Mesendoderm (in vitro differentiated cells): ENCODE data around the gene KLHL9. TPM values are rescaled to one million over a fixed set of nuclear protein-coding genes. Genes with fewer than 3 reads are reported as not detected.
"Not testable (repeated sequence)": the region's sequence is repeated elsewhere in the genome, so short reads cannot be mapped to it uniquely, and the experiment has no call there.

ENCODE experiments used
- DNase-seq: peaks from one replicate; pipeline ENCODE4 v3.0.0; 2013
- H2AK5ac ChIP-seq: 2 replicates; pipeline ENCODE4 v1.6.1; 2013; ENCODE audit warnings: low read length, inconsistent platforms
- H2BK120ac ChIP-seq: 2 replicates; pipeline ENCODE4 v1.6.1; 2013; ENCODE audit warnings: low read depth, mild to moderate bottlenecking, low read length, moderate library complexity, mixed read lengths
- H2BK15ac ChIP-seq: replicated peaks from 2 replicates; pipeline ENCODE4 v1.6.1; 2013; ENCODE audit warnings: low read depth, mild to moderate bottlenecking, moderate library complexity
- H2BK5ac ChIP-seq: 2 replicates; pipeline ENCODE4 v1.6.1; 2013; ENCODE audit warnings: low read length, inconsistent platforms
- H3K18ac ChIP-seq: 2 replicates; pipeline ENCODE4 v1.6.1; 2013; ENCODE audit warnings: mild to moderate bottlenecking, low read length, mixed read lengths
- H3K23ac ChIP-seq: one replicate; pipeline ENCODE4 v1.6.1; 2013; ENCODE audit warnings: low read length
- H3K27ac ChIP-seq: 2 replicates; pipeline ENCODE4 v1.5.1; 2013; ENCODE audit warnings: low read depth, mild to moderate bottlenecking, inconsistent platforms, low read length, moderate library complexity
- H3K27me3 ChIP-seq: 2 replicates; pipeline ENCODE4 v1.6.1; 2013; ENCODE audit warnings: low read length, control low read depth, mild to moderate bottlenecking, inconsistent platforms; ENCODE audit not compliant: insufficient read depth, poor library complexity
- H3K36me3 ChIP-seq: 2 replicates; pipeline ENCODE4 v1.6.1; 2013; ENCODE audit warnings: low read length, inconsistent platforms; ENCODE audit not compliant: control insufficient read depth, insufficient read depth
- H3K4ac ChIP-seq: one replicate; pipeline ENCODE4 v1.6.1; 2013; ENCODE audit warnings: low read depth, mild to moderate bottlenecking, low read length, moderate library complexity
- H3K4me1 ChIP-seq: 2 replicates; pipeline ENCODE4 v1.6.1; 2013; ENCODE audit warnings: low read depth, low read length, inconsistent platforms; ENCODE audit not compliant: control insufficient read depth
- H3K4me2 ChIP-seq: 2 replicates; pipeline ENCODE4 v1.6.1; 2013; ENCODE audit warnings: low read length
- H3K4me3 ChIP-seq: 2 replicates; pipeline ENCODE4 v1.5.1; 2013; ENCODE audit warnings: mild to moderate bottlenecking, low read length
- H3K56ac ChIP-seq: one replicate; pipeline ENCODE4 v1.6.1; 2013; ENCODE audit warnings: low read length
- H3K79me1 ChIP-seq: 2 replicates; pipeline ENCODE4 v1.6.1; 2013; ENCODE audit warnings: low read length, inconsistent platforms
- H3K79me2 ChIP-seq: 2 replicates; pipeline ENCODE4 v1.6.1; 2013; ENCODE audit warnings: mild to moderate bottlenecking, low read length; ENCODE audit not compliant: control insufficient read depth, insufficient read depth
- H3K9ac ChIP-seq: 2 replicates; pipeline ENCODE4 v1.6.1; 2013; ENCODE audit warnings: low read length, inconsistent platforms
- H4K5ac ChIP-seq: one replicate; pipeline ENCODE4 v1.6.1; 2013; ENCODE audit warnings: low read length
- H4K8ac ChIP-seq: one replicate; pipeline ENCODE4 v1.6.1; 2013; ENCODE audit warnings: low read depth, mild to moderate bottlenecking, control low read depth, low read length, moderate library complexity
- WGBS: extraction: QIAGEN DNeasy Blood & Tissue Kit; methylation state at CpG from one replicate; pipeline ENCODE4 v1.1.7; 2013; ENCODE audit warnings: low lambda C conversion rate, missing lambda C conversion rate; ENCODE audit not compliant: insufficient coverage; ENCODE audit errors: extremely low coverage; 5-methylcytosine and 5-hydroxymethylcytosine counted together
- polyA plus RNA-seq, 2 experiments: library from polyadenylated mRNA; stranded (reverse); fragments of 200-250 nt; gene quantifications; one replicate each; pipeline ENCODE4 v1.2.3, GENCODE V29; 2013

The KLHL9 gene, protein sequence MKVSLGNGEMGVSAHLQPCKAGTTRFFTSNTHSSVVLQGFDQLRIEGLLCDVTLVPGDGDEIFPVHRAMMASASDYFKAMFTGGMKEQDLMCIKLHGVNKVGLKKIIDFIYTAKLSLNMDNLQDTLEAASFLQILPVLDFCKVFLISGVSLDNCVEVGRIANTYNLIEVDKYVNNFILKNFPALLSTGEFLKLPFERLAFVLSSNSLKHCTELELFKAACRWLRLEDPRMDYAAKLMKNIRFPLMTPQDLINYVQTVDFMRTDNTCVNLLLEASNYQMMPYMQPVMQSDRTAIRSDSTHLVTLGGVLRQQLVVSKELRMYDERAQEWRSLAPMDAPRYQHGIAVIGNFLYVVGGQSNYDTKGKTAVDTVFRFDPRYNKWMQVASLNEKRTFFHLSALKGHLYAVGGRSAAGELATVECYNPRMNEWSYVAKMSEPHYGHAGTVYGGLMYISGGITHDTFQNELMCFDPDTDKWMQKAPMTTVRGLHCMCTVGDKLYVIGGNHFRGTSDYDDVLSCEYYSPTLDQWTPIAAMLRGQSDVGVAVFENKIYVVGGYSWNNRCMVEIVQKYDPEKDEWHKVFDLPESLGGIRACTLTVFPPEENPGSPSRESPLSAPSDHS
- 9.2 TPM for polyA plus RNA-seq (2013, experiment 1 of 2)
- polyA plus RNA-seq (2013, experiment 2 of 2), result 9.1 TPM

DNA sequence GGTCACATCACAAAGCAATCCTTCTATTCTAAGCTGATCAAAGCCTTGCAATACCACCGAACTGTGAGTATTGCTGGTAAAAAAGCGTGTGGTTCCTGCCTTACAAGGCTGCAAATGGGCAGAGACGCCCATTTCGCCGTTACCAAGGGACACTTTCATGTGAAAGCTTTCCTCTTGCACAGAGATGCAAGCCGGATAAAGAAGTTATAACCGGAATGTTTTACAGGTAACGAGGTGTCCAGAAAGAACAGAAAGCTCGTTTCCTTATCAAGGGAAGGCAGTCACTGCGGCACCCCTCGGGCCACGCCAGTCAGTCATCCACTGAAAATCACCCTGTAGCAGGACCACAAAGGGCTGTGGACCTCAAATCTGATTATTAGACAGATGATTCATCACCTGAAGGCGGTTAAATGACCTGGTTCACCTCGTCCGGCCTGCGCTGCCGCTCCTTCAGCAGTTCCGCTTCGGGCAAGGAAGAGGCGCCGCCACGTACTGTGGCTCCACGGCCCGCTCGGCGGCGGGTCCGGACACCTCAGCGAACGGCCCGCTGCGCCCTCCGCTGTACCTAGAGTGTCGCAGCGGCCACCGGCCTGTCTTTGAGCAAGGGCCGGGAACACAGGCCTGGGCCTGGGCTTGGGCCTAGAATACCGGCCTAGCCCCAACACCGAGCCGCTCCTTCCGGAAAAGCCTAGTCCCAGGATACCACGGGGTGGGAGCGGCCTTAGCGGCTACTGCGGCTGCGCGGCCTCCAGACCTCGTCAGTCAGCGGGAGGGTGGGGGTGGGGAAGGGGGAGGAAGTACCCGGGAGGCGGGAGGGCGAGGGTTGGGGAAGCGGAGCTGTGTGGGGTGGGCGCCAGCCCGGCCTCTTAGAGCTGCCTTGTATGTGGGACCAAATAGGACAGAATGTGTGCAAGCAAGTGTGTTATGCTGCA is at the start of gene KLHL9:
Gene KLHL9, minus strand, starts transcription at position 704 of the 932 bp plus-strand sequence. Its CDS starts 545 bp downstream, at position 159.
- H3K4me2 ChIP-seq, result peak within 1 kb of the TSS; percentile 91
- peaks cover 16% of the 10 kb centered on the region for H3K79me1 ChIP-seq
- DNase-seq, result peak; percentile 95
- no peak within 1 kb of the TSS for H4K5ac ChIP-seq
- no peak within 1 kb of the TSS for H3K23ac ChIP-seq
- peak within 1 kb of the TSS; percentile 2 for H2BK120ac ChIP-seq
- H4K8ac ChIP-seq, result no peak within 1 kb of the TSS
- peaks cover 35% of the 10 kb centered on the region for H3K79me2 ChIP-seq
- H3K36me3 ChIP-seq, result no peaks in the 10 kb centered on the region
- no peaks in the 10 kb centered on the region for H3K27me3 ChIP-seq
- H3K4ac ChIP-seq, result peak within 1 kb of the TSS; percentile 89
- H3K56ac ChIP-seq, result peak within 1 kb of the TSS; percentile 97
- H3K27ac ChIP-seq, result peak within 1 kb of the TSS; percentile 73
- no peak within 1 kb of the TSS for H2AK5ac ChIP-seq
- peak within 1 kb of the TSS; percentile 87 for H3K4me3 ChIP-seq
- H3K4me1 ChIP-seq, result peaks cover 6% of the 10 kb centered on the region
- peak within 1 kb of the TSS; percentile 98 for H3K18ac ChIP-seq
- peak within 1 kb of the TSS; percentile 96 for H3K9ac ChIP-seq
- peak within 1 kb of the TSS; percentile 56 for H2BK5ac ChIP-seq
- WGBS, result no CpG with 5 or more reads among the region's 55 CpGs
- no peak within 1 kb of the TSS for H2BK15ac ChIP-seq

DNA sequence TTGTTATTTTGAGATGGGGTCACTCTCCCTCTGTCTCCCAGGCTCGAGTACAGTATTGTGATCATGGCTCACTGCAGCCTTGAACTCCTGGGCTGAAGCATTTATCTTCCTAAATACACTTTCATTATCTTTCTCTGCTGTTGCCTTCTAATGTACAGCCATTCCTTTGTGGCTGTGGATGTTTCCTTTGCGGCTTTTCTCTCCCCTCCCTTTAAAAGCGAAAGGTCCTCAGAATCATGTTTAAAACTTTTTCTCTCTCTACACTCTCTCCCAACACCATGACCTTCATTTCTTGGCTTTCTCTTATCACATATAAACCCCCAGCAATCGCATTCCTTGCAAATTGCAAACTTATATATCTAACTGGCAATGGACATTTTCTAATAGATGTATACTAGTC is 48.4 kb upstream of the KLHL9 start:
- WGBS, result 100% methylated on average over 1 of the region's 4 CpGs
- Histone ChIP-seq H3K9ac (no peak overlapping the region), H3K79me1 (no peaks in the 10 kb centered on the region), H3K27me3 (no peaks in the 10 kb centered on the region), H3K4me3 (no peak overlapping the region), H3K36me3 (no peaks in the 10 kb centered on the region), H3K79me2 (no peaks in the 10 kb centered on the region), H2BK5ac (no peak overlapping the region), H2BK120ac (no peak overlapping the region), H2BK15ac (no peak overlapping the region), H4K8ac (no peak overlapping the region), H3K18ac (no peak overlapping the region), H3K4me1 (no peaks in the 10 kb centered on the region), H3K23ac (no peak overlapping the region), H4K5ac (no peak overlapping the region), H3K56ac (no peak overlapping the region), H3K4me2 (no peak overlapping the region), H2AK5ac (no peak overlapping the region), H3K4ac (no peak overlapping the region), H3K27ac (no peak overlapping the region)
- no peak for DNase-seq

DNA sequence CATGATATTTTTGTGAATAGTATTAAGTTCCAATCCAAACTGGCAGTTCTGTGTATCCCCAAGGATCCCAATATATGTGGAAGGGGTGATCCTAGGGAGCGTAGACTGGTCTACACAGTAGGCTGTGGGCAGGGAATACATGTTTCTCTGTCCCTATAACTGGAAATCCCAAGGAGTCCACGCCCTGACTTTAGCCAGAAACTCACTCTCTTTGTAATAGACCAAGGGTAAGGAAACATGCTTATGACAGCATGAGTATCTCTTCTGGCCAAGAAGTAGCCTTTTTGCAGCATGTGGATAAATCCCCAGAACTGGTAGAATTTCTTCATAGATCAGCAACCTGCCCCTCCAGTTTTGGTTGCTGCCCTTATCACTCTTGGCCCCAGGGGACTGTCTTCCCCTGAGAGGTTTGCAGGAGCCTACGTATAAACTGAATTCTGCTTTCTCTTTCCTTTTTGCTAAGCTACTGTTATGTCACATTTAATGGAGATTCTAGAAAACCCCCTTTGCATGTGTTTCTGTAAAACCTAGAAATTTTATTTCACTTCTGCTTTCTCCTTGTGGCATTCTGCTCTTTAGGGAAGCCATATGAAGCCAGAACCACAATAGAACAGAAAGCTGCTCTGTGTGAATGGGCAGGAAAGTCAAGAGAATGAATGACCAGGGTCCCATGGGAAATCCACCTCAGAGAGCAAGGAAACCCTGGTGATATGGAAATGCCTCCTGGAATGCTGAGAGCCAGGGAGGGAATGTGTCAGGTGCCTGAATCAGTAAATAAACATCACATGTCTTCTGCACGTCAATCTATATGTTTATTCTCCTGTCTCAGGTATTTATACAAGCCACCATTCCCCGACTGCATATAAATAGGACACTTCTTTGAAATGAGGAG is 46.5 kb upstream of the KLHL9 start:
- H3K79me2 ChIP-seq, result no peaks in the 10 kb centered on the region
- H3K9ac ChIP-seq, result no peak overlapping the region
- H3K4me1 ChIP-seq, result no peaks in the 10 kb centered on the region
- no peak overlapping the region for H2BK15ac ChIP-seq
- WGBS, result no CpG with 5 or more reads among the region's 5 CpGs
- no peak overlapping the region for H3K56ac ChIP-seq
- H3K18ac ChIP-seq, result no peak overlapping the region
- no peaks in the 10 kb centered on the region for H3K36me3 ChIP-seq
- H3K27ac ChIP-seq, result no peak overlapping the region
- no peaks in the 10 kb centered on the region for H3K79me1 ChIP-seq
- H3K4me3 ChIP-seq, result no peak overlapping the region
- no peaks in the 10 kb centered on the region for H3K27me3 ChIP-seq
- peak; percentile 48 for DNase-seq
- H2BK5ac ChIP-seq, result no peak overlapping the region
- H3K4me2 ChIP-seq, result no peak overlapping the region
- H3K4ac ChIP-seq, result no peak overlapping the region
- H2AK5ac ChIP-seq, result no peak overlapping the region
- H2BK120ac ChIP-seq, result no peak overlapping the region
- no peak overlapping the region for H3K23ac ChIP-seq
- no peak overlapping the region for H4K8ac ChIP-seq
- no peak overlapping the region for H4K5ac ChIP-seq

DNA sequence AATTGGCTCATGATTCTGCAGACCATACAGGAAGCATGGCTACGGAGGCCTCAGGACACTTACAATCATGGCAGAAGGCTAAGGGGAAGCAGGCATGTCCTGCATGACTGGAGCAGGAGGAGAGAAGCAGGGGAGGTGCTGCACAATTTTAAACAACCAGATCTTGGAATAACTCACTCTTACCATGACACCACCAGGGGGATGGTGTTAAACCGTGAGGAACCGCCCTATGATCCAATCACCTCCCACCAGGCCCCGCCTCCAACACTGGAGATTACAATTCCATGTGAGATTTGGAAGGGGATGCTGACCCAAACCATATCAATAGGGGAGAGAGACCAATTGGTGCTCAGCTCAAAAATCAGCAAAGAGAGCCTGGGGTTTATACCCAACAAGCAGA is 36.3 kb upstream of the KLHL9 start:
- WGBS, result no CpG with 5 or more reads among the region's 4 CpGs
- not testable (repeated sequence) for H2AK5ac ChIP-seq, H3K27ac ChIP-seq, H3K23ac ChIP-seq, H3K27me3 ChIP-seq, DNase-seq, H3K4ac ChIP-seq, H3K4me2 ChIP-seq, H3K56ac ChIP-seq, H3K79me2 ChIP-seq, H3K9ac ChIP-seq, H3K79me1 ChIP-seq, H3K18ac ChIP-seq, H3K36me3 ChIP-seq, H4K5ac ChIP-seq, H3K4me1 ChIP-seq, H3K4me3 ChIP-seq, H2BK120ac ChIP-seq, H2BK5ac ChIP-seq, H2BK15ac ChIP-seq, H4K8ac ChIP-seq

DNA sequence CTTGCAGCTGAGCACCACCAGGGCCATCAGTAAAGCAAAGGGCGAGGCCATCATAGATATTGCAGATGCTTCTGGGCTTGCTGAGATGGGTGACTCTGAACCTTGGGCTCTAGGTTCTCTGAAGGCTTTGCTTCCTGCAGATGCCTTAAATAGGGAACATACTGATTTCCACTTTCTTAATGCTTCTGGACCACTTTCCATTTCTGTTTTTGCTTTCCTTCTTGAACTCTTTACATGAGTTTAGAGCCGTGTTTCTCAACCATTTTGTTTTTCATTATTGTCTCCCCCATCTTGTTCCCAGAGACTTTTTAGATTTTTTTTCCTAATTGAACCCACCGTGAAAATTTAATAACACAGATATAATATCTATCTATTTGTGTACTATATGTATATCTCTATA is 32.8 kb upstream of the KLHL9 start, which contains the start of gene IFNA13:
Gene IFNA13, minus strand, starts transcription at position 101 of the 400 bp plus-strand sequence. Its CDS starts 47 bp downstream, at position 54.
- no peak within 1 kb of the TSS for H3K23ac ChIP-seq
- H3K4me1 ChIP-seq, result no peaks in the 10 kb centered on the region
- no peak within 1 kb of the TSS for H2BK5ac ChIP-seq
- no peaks in the 10 kb centered on the region for H3K79me1 ChIP-seq
- H2BK15ac ChIP-seq, result no peak within 1 kb of the TSS
- no peak for DNase-seq
- no peaks in the 10 kb centered on the region for H3K27me3 ChIP-seq
- H3K56ac ChIP-seq, result no peak within 1 kb of the TSS
- H3K4ac ChIP-seq, result no peak within 1 kb of the TSS
- no CpG with 5 or more reads among the region's 3 CpGs for WGBS
- no peak within 1 kb of the TSS for H3K18ac ChIP-seq
- no peaks in the 10 kb centered on the region for H3K36me3 ChIP-seq
- H3K4me2 ChIP-seq, result no peak within 1 kb of the TSS
- no peak within 1 kb of the TSS for H2BK120ac ChIP-seq
- H3K9ac ChIP-seq, result no peak within 1 kb of the TSS
- no peak within 1 kb of the TSS for H3K27ac ChIP-seq
- H3K79me2 ChIP-seq, result no peaks in the 10 kb centered on the region
- H4K5ac ChIP-seq, result no peak within 1 kb of the TSS
- H3K4me3 ChIP-seq, result no peak within 1 kb of the TSS
- H4K8ac ChIP-seq, result no peak within 1 kb of the TSS
- no peak within 1 kb of the TSS for H2AK5ac ChIP-seq
